Neural cell (in vitro differentiated cells): ENCODE data around the gene DYNLRB1. TPM values are rescaled to one million over a fixed set of nuclear protein-coding genes. Genes with fewer than 3 reads are reported as not detected.

Experiments
- H2AFZ ChIP-seq: fragments of 200-600, 300-800 bp; sonication (generic), shearing (Covaris generic); 2 replicates; pipeline ENCODE4 v1.6.0; 2014; ENCODE audit warnings: low read depth, mild to moderate bottlenecking, antibody characterized with exemption, low read length, moderate library complexity
- H3F3A ChIP-seq: fragments of 200-600 bp; shearing (Covaris generic); 2 replicates; pipeline ENCODE4 v1.6.1; 2016; ENCODE audit warnings: mild to moderate bottlenecking, moderate library complexity, mixed read lengths, antibody characterized with exemption, low read length; ENCODE audit not compliant: insufficient read depth, poor library complexity, severe bottlenecking
- H3K27ac ChIP-seq: fragments of 200-600, 300-800 bp; sonication (generic), shearing (Covaris generic); 2 replicates; pipeline ENCODE4 v1.5.1; 2014; ENCODE audit warnings: mild to moderate bottlenecking, low read length, moderate library complexity
- H3K27me3 ChIP-seq: fragments of 300-800, 200-600 bp; sonication (generic), shearing (Covaris generic); 2 replicates; pipeline ENCODE4 v1.6.0; 2014; ENCODE audit warnings: mild to moderate bottlenecking, low read depth, low read length, moderate library complexity; ENCODE audit not compliant: insufficient read depth
- H3K36me3 ChIP-seq: fragments of 300-800, 200-600 bp; sonication (generic), shearing (Covaris generic); 2 replicates; pipeline ENCODE4 v1.5.1; 2014; ENCODE audit warnings: mild to moderate bottlenecking, antibody characterized with exemption, low read length, moderate library complexity; ENCODE audit not compliant: insufficient read depth
- H3K4me2 ChIP-seq: fragments of 300-800, 200-600 bp; sonication (generic), shearing (Covaris generic); 2 replicates; pipeline ENCODE4 v1.6.0; 2014; ENCODE audit warnings: mild to moderate bottlenecking, low read length
- H3K4me3 ChIP-seq: fragments of 300-800, 200-600 bp; sonication (generic), shearing (Covaris generic); 2 replicates; pipeline ENCODE4 v1.5.1; 2014; ENCODE audit warnings: mild to moderate bottlenecking, low read length, moderate library complexity
- H3K79me2 ChIP-seq: fragments of 200-600 bp; shearing (Covaris generic); replicated peaks from 2 replicates; pipeline ENCODE4 v1.6.0; 2014; ENCODE audit warnings: mild to moderate bottlenecking, low read length, moderate library complexity; ENCODE audit not compliant: insufficient read depth
- H3K9ac ChIP-seq: fragments of 300-800, 200-600 bp; sonication (generic), shearing (Covaris generic); 2 replicates; pipeline ENCODE4 v1.6.1; 2016; ENCODE audit warnings: mild to moderate bottlenecking, low read length, mixed read lengths
- H3K9me2 ChIP-seq: fragments of 200-600 bp; shearing (Covaris generic); 2 replicates; pipeline ENCODE4 v1.6.1; 2016; ENCODE audit warnings: mild to moderate bottlenecking, low read length, mixed read lengths; ENCODE audit not compliant: insufficient read depth
- H3K9me3 ChIP-seq: fragments of 200-600, 300-800 bp; sonication (generic), shearing (Covaris generic); 2 replicates; pipeline ENCODE4 v1.6.1; 2016; ENCODE audit warnings: mild to moderate bottlenecking, mixed run types, low read length, moderate library complexity, mixed read lengths
- H4K20me1 ChIP-seq: fragments of 200-600 bp; shearing (Covaris generic); 2 replicates; pipeline ENCODE4 v1.6.1; 2016; ENCODE audit warnings: mild to moderate bottlenecking, mixed run types; ENCODE audit not compliant: insufficient read depth
- EP300 ChIP-seq: fragments of 450-650 bp; conservative IDR thresholded peaks from 2 replicates; pipeline ENCODE4 v1.6.1; 2014; ENCODE audit warnings: antibody characterized with exemption, mild to moderate bottlenecking, moderate library complexity; ENCODE audit not compliant: poor library complexity, severe bottlenecking
- EZH2 ChIP-seq: fragments of 200-600, 300-800 bp; shearing (Covaris generic), sonication (generic); IDR thresholded peaks from 2 replicates; pipeline ENCODE4 v1.6.1; 2014; ENCODE audit warnings: antibody characterized with exemption, low read length, borderline replicate concordance, mild to moderate bottlenecking; ENCODE audit not compliant: insufficient read depth, poor library complexity, severe bottlenecking
- MXI1 ChIP-seq: fragments of 450-650 bp; conservative IDR thresholded peaks from 2 replicates; pipeline ENCODE4 v1.6.1; 2014; ENCODE audit warnings: antibody characterized with exemption, mild to moderate bottlenecking; ENCODE audit not compliant: poor library complexity, severe bottlenecking
- POLR2AphosphoS5 ChIP-seq: IDR thresholded peaks from 2 replicates; pipeline ENCODE4 v1.6.1; 2012
- RAD21 ChIP-seq: fragments of 450-650 bp; conservative IDR thresholded peaks from 2 replicates; pipeline ENCODE4 v1.6.1; 2014; ENCODE audit warnings: antibody characterized with exemption, mild to moderate bottlenecking, moderate library complexity
- SMC3 ChIP-seq: fragments of 450-650 bp; conservative IDR thresholded peaks from 2 replicates; pipeline ENCODE4 v1.6.1; 2014; ENCODE audit warnings: antibody characterized with exemption, mild to moderate bottlenecking, moderate library complexity; ENCODE audit not compliant: poor library complexity
- TAF1 ChIP-seq: IDR thresholded peaks from 2 replicates; pipeline ENCODE4 v1.6.1; 2012; ENCODE audit warnings: low read depth
- polyA plus RNA-seq: library from polyadenylated mRNA; depleted of rRNA; stranded (reverse); fragments of >200 nt; gene quantifications from 2 replicates; pipeline ENCODE4 v1.2.3, GENCODE V29; 2014
- TF ChIP-seq, protein P1 (sequence below): fragments of 450-650 bp; IDR thresholded peaks from 2 replicates; pipeline ENCODE4 v1.5.1; 2014; ENCODE audit warnings: antibody characterized with exemption, mild to moderate bottlenecking, moderate library complexity; ENCODE audit not compliant: poor library complexity, severe bottlenecking
- TF ChIP-seq, protein P2 (sequence below): IDR thresholded peaks from 2 replicates; pipeline ENCODE4 v1.6.1; 2012; ENCODE audit warnings: borderline replicate concordance

DYNLRB1 gene
- polyA plus RNA-seq, 1 donor from 2014 or later = 103 TPM

DNA sequence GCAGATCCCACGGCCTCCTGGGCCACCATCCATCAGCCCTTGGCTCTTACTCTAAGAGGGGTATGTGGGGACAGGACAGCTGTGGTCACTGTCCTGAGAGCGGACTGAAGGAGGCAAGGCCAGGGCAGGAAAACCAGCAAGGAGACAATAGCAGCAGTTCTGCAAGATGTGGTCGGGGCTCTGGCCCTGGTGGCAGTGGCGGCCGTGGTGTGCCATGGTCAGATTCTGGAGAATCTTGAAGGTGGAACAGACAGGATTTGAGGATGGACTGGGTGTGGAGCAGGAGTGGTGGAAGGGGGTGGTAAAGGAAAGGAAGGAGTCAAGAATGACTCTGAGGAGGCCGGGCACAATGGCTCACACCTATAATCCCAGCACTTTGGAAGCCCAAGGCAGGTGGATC is 36.3 kb downstream of the DYNLRB1 start:
- Histone ChIP-seq H3K27ac (no peak overlapping the region), H3K9me3 (no peaks in the 10 kb centered on the region)

DNA sequence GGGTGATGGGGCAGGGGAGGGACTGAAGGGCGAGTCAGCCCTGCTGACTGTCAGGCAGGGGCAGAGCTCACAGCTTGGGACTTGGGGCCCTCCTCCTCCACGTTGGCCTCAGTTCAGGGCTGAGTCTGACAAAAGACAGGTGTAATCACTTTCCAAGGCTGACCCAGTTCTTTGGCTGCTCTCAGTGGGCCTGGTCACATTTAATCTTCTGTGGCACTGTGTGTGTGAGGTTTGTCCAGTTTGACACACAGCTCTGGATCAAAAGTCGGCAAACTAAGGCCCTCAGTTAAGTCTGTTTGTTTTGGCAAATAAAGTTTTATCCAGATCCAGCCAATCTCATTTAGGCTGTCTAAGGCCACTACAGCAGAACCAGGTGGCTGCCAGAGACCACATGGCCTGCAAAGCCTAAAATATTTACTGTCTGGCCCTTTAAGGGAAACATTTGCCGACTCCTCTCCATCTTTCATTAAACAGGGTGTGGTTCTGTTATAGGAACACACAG is 37.2 kb downstream of the DYNLRB1 start:
- H3K27ac ChIP-seq = no peak overlapping the region
- no peaks in the 10 kb centered on the region for H3K79me2 ChIP-seq
- no peak overlapping the region for H3K4me2 ChIP-seq
- H4K20me1 ChIP-seq = no peaks in the 10 kb centered on the region
- TF ChIP-seq RAD21 (no peak), TAF1 (no peak), EZH2 (no peak), EP300 (no peak), SMC3 (no peak)
- TF ChIP-seq, protein P1, sequence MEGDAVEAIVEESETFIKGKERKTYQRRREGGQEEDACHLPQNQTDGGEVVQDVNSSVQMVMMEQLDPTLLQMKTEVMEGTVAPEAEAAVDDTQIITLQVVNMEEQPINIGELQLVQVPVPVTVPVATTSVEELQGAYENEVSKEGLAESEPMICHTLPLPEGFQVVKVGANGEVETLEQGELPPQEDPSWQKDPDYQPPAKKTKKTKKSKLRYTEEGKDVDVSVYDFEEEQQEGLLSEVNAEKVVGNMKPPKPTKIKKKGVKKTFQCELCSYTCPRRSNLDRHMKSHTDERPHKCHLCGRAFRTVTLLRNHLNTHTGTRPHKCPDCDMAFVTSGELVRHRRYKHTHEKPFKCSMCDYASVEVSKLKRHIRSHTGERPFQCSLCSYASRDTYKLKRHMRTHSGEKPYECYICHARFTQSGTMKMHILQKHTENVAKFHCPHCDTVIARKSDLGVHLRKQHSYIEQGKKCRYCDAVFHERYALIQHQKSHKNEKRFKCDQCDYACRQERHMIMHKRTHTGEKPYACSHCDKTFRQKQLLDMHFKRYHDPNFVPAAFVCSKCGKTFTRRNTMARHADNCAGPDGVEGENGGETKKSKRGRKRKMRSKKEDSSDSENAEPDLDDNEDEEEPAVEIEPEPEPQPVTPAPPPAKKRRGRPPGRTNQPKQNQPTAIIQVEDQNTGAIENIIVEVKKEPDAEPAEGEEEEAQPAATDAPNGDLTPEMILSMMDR = no peak
- TF ChIP-seq, protein P2, sequence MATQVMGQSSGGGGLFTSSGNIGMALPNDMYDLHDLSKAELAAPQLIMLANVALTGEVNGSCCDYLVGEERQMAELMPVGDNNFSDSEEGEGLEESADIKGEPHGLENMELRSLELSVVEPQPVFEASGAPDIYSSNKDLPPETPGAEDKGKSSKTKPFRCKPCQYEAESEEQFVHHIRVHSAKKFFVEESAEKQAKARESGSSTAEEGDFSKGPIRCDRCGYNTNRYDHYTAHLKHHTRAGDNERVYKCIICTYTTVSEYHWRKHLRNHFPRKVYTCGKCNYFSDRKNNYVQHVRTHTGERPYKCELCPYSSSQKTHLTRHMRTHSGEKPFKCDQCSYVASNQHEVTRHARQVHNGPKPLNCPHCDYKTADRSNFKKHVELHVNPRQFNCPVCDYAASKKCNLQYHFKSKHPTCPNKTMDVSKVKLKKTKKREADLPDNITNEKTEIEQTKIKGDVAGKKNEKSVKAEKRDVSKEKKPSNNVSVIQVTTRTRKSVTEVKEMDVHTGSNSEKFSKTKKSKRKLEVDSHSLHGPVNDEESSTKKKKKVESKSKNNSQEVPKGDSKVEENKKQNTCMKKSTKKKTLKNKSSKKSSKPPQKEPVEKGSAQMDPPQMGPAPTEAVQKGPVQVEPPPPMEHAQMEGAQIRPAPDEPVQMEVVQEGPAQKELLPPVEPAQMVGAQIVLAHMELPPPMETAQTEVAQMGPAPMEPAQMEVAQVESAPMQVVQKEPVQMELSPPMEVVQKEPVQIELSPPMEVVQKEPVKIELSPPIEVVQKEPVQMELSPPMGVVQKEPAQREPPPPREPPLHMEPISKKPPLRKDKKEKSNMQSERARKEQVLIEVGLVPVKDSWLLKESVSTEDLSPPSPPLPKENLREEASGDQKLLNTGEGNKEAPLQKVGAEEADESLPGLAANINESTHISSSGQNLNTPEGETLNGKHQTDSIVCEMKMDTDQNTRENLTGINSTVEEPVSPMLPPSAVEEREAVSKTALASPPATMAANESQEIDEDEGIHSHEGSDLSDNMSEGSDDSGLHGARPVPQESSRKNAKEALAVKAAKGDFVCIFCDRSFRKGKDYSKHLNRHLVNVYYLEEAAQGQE = no peak
- no peaks in the 10 kb centered on the region for H3K27me3 ChIP-seq
- H3K36me3 ChIP-seq = no peaks in the 10 kb centered on the region
- H3K9me2 ChIP-seq = no peaks in the 10 kb centered on the region
- no peak overlapping the region for H3K9ac ChIP-seq
- H2AFZ ChIP-seq = no peak overlapping the region
- H3F3A ChIP-seq = no peaks in the 10 kb centered on the region
- no peaks in the 10 kb centered on the region for H3K9me3 ChIP-seq
- no peak overlapping the region for H3K4me3 ChIP-seq

More for the DNA sequence above, 36.3 kb downstream of the DYNLRB1 start:
- Histone ChIP-seq H3K4me2 (no peak overlapping the region), H3K79me2 (no peaks in the 10 kb centered on the region), H2AFZ (no peak overlapping the region), H3K4me3 (no peak overlapping the region), H3K9ac (no peak overlapping the region), H3K36me3 (no peaks in the 10 kb centered on the region), H3K27me3 (no peaks in the 10 kb centered on the region), H4K20me1 (no peaks in the 10 kb centered on the region), H3F3A (no peaks in the 10 kb centered on the region), H3K9me2 (no peaks in the 10 kb centered on the region)
- TF ChIP-seq SMC3 = no peak

DNA sequence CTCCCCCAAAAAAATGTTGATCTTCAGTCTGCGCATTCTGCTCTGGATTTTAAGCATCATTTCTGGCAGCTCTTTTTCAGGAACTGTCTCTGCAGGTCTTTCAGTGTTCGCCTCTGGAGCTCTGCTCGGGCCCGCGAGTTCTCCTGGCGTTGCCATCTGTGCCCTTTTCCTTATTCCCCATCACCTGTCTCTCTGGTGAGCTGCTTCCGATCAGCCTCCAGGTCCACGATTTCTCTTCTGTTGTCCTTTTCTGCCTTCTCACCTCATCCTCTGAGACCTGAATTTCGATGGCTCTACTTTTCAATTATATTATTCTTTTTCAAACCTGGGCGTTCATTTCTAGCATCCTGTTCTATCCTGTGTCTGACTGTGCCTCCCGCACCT is 41.7 kb downstream of the DYNLRB1 start:
- no peaks in the 10 kb centered on the region for H3K9me2 ChIP-seq
- H2AFZ ChIP-seq = no peak overlapping the region
- H3K4me2 ChIP-seq = peak overlapping the region; percentile 25
- H3K27me3 ChIP-seq = no peaks in the 10 kb centered on the region
- H3F3A ChIP-seq = no peaks in the 10 kb centered on the region
- H3K9me3 ChIP-seq = no peaks in the 10 kb centered on the region
- TF ChIP-seq, protein P2 = no peak
- TF ChIP-seq SMC3 (no peak), EP300 (no peak), TAF1 (no peak), MXI1 (no peak), EZH2 (no peak), RAD21 (no peak), POLR2AphosphoS5 (no peak)
- TF ChIP-seq, protein P1 = no peak
- H3K27ac ChIP-seq = peak overlapping the region; percentile 52
- no peaks in the 10 kb centered on the region for H3K36me3 ChIP-seq
- no peaks in the 10 kb centered on the region for H4K20me1 ChIP-seq
- H3K79me2 ChIP-seq = no peaks in the 10 kb centered on the region
- peak overlapping the region; percentile 63 for H3K4me3 ChIP-seq
- peak overlapping the region; percentile 60 for H3K9ac ChIP-seq
